A549 (cell line): ENCODE results near the gene BCL2L11. TPM values are rescaled to one million over a fixed set of nuclear protein-coding genes. Genes with fewer than 3 reads are reported as not detected.

Source experiments
- ATAC-seq, 2 experiments: fragments of 200-7000 bp in 1 of 2; fragments of >200 bp in 1 of 2; cut with Nextera tagmentation in 1 of 2; cut with Tn5 transposase in 1 of 2; 3 replicates each; pipeline versions ENCODE4 v1.8.0 to v1.9.1; 2018 to 2020; ENCODE audit warnings: mild to moderate bottlenecking in 1 of 2, moderate library complexity in 1 of 2
- CTCF ChIA-PET: fragments of 300-600 bp; sonication (Branson Sonifier 250); formaldehyde crosslinking; extraction: SDS; loops from one replicate; lab custom pipeline; 2021; ENCODE audit warnings: antibody characterized with exemption, inconsistent platforms; lab: Yijun Ruan, JAX
- POLR2A ChIA-PET: fragments of 350-600 bp; formaldehyde crosslinking; extraction: SDS; loops from one replicate; lab custom pipeline; 2021; ENCODE audit warnings: antibody characterized with exemption, inconsistent platforms; lab: Yijun Ruan, JAX
- DNase-seq, 2 experiments: peaks; one replicate each; pipeline versions ENCODE4 v3.0.0 to v3.0.0-alpha.2; 2011 to 2016; ENCODE audit warnings: low read depth in 1 of 2, low spot score in 1 of 2
- FAIRE-seq: peaks from 2 replicates; lab custom pipeline; 2011; peaks lifted over from hg19 to GRCh38; lab: Jason Lieb, UNC
- H3K27ac ChIP-seq, 2 experiments: fragments of >200 bp; sonication (Bioruptor Twin); formaldehyde crosslinking; 3 replicates each; pipeline ENCODE4 v1.5.1; 2016 to 2017
- H3K4me1 ChIP-seq: fragments of >200 bp; sonication (Bioruptor Twin); formaldehyde crosslinking; 3 replicates; pipeline ENCODE4 v1.6.1; 2016
- H3K4me2 ChIP-seq: fragments of >200 bp; sonication (Bioruptor Twin); formaldehyde crosslinking; 3 replicates; pipeline ENCODE4 v1.6.1; 2016
- H3K4me3 ChIP-seq: fragments of >200 bp; sonication (Bioruptor Twin); formaldehyde crosslinking; 3 replicates; pipeline ENCODE4 v1.5.1; 2016
- H3K9me3 ChIP-seq: fragments of >200 bp; sonication (Bioruptor Twin); formaldehyde crosslinking; 3 replicates; pipeline ENCODE4 v1.6.1; 2016
- BHLHE40 ChIP-seq: IDR thresholded peaks from 2 replicates; pipeline ENCODE4 v1.6.1; 2012; ENCODE audit warnings: low read depth, low read length, inconsistent platforms
- CBX2 ChIP-seq: fragments of 200-600 bp; sonication (generic); IDR thresholded peaks from 2 replicates; pipeline ENCODE4 v1.6.1; 2016; ENCODE audit warnings: low read depth, mild to moderate bottlenecking, borderline replicate concordance
- EP300 ChIP-seq, 2 experiments: fragments of >200 bp; sonication (Bioruptor Twin); formaldehyde crosslinking; IDR thresholded peaks; 2 replicates in 1 of 2; 3 replicates in 1 of 2; pipeline ENCODE4 v1.6.1; 2016 to 2017
- FOXS1 ChIP-seq: fragments of 250-450 bp; sonication (Bioruptor Pico); IDR thresholded peaks from 2 replicates; pipeline ENCODE4 v1.5.0; 2020; ENCODE audit warnings: mild to moderate bottlenecking, moderate library complexity
- JUNB ChIP-seq: fragments of >200 bp; sonication (Bioruptor Twin); formaldehyde crosslinking; IDR thresholded peaks from 2 replicates; pipeline ENCODE4 v1.6.1; 2016
- KDM5A ChIP-seq: fragments of 200-600 bp; sonication (generic); IDR thresholded peaks from 2 replicates; pipeline ENCODE4 v1.6.1; 2016; ENCODE audit warnings: antibody characterized with exemption, mild to moderate bottlenecking
- MAFK ChIP-seq: fragments of 450-650 bp; IDR thresholded peaks from 2 replicates; pipeline ENCODE4 v1.6.1; 2014; ENCODE audit not compliant: partially characterized antibody
- NPAS2 ChIP-seq: fragments of 250-450 bp; sonication (Bioruptor Pico); IDR thresholded peaks from 2 replicates; pipeline ENCODE4 v1.8.0; 2022; ENCODE audit warnings: mild to moderate bottlenecking, moderate library complexity, borderline replicate concordance
- PHF8 ChIP-seq: fragments of 200-600 bp; sonication (generic); IDR thresholded peaks from 2 replicates; pipeline ENCODE4 v1.6.1; 2016; ENCODE audit warnings: low read depth, mild to moderate bottlenecking, antibody characterized with exemption, moderate library complexity, borderline replicate concordance
- RAD21 ChIP-seq, 2 experiments: fragments of >200 bp in 1 of 2; sonication (Bioruptor Twin) in 1 of 2; formaldehyde crosslinking in 1 of 2; IDR thresholded peaks in 1 of 2; conservative IDR thresholded peaks in 1 of 2; 2 replicates in 1 of 2; 3 replicates in 1 of 2; pipeline ENCODE4 v1.6.1; 2012 to 2018; ENCODE audit warnings: inconsistent platforms in 1 of 2
- RNF2 ChIP-seq: fragments of 200-600 bp; sonication (generic); IDR thresholded peaks from 2 replicates; pipeline ENCODE4 v1.6.1; 2016; ENCODE audit warnings: low read depth, mild to moderate bottlenecking, antibody characterized with exemption, moderate library complexity, borderline replicate concordance
- SMC3 ChIP-seq: fragments of >200 bp; sonication (Bioruptor Twin); formaldehyde crosslinking; IDR thresholded peaks from 3 replicates; pipeline ENCODE4 v1.6.1; 2018; ENCODE audit warnings: inconsistent platforms
- TFCP2L1 ChIP-seq: fragments of 250-450 bp; sonication (Bioruptor Pico); IDR thresholded peaks from 2 replicates; pipeline ENCODE4 v1.5.0; 2021; ENCODE audit warnings: mild to moderate bottlenecking
- WGBS: methylation state at CpG from one replicate; pipeline ENCODE4 v1.1.6; 2017; ENCODE audit errors: missing lambda C conversion rate; 5-methylcytosine and 5-hydroxymethylcytosine counted together
- polyA plus RNA-seq, 4 experiments: library from polyadenylated mRNA; depleted of rRNA in 3 of 4; stranded (reverse); fragments of >200 nt; fragmentation: RNase III in 1 of 4; extraction: RNeasy Plus Mini Kit Qiagen cat#74134 plus additional on column Dnase treatment in 1 of 4; gene quantifications; 2 replicates in 3 of 4; 3 replicates in 1 of 4; pipeline ENCODE4 v1.2.3, GENCODE V29; 2011 to 2017
- TF ChIP-seq, protein P1 (sequence below): fragments of 250-450 bp; sonication (Bioruptor Pico); IDR thresholded peaks from 2 replicates; pipeline ENCODE4 v1.5.0; 2021; ENCODE audit warnings: mild to moderate bottlenecking, moderate library complexity, borderline replicate concordance
- TF ChIP-seq, protein P2 (sequence below): IDR thresholded peaks from 2 replicates; pipeline ENCODE4 v1.6.1; 2012
- TF ChIP-seq, protein P3 (sequence below): fragments of >200 bp; sonication (Bioruptor Twin); formaldehyde crosslinking; IDR thresholded peaks from 3 replicates; pipeline ENCODE4 v1.6.1; 2016
- TF ChIP-seq, protein P4 (sequence below): fragments of 150-350 bp; IDR thresholded peaks from 2 replicates; pipeline ENCODE4 v1.6.1; 2014; ENCODE audit warnings: low read depth, mild to moderate bottlenecking, low read length
- TF ChIP-seq, protein P5 (sequence below): IDR thresholded peaks from 2 replicates; pipeline ENCODE4 v1.6.1; 2012
- TF ChIP-seq, protein P6 (sequence below): fragments of 250-450 bp; sonication (Bioruptor Pico); IDR thresholded peaks from 2 replicates; pipeline ENCODE4 v1.5.0; 2020; ENCODE audit warnings: low read depth, mild to moderate bottlenecking, moderate library complexity

Gene BCL2L11
- polyA plus RNA-seq, 2 of the 4 experiments (the other 2 are of a cell fraction), result 7.4 to 14.5 TPM

DNA sequence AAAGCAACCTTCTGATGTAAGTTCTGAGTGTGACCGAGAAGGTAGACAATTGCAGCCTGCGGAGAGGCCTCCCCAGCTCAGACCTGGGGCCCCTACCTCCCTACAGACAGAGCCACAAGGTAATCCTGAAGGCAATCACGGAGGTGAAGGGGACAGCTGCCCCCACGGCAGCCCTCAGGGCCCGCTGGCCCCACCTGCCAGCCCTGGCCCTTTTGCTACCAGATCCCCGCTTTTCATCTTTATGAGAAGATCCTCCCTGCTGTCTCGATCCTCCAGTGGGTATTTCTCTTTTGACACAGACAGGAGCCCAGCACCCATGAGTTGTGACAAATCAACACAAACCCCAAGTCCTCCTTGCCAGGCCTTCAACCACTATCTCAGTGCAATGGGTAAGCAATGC is 3.0 kb downstream of the BCL2L11 start:
- POLR2A ChIA-PET, result no interaction called here
- TF ChIP-seq PHF8 (no peak), BHLHE40 (no peak), MAFK (no peak), SMC3 (no peak), KDM5A (no peak), RNF2 (no peak), NPAS2 (CRISPR knock-in tag) (no peak), TFCP2L1 (CRISPR knock-in tag) (no peak), JUNB (no peak), RAD21 (conservative IDR thresholded peaks at IDR 0.05 in 1 of 2, IDR thresholded peaks at IDR 0.05 in 1 of 2) (no peak)
- TF ChIP-seq, protein P1, sequence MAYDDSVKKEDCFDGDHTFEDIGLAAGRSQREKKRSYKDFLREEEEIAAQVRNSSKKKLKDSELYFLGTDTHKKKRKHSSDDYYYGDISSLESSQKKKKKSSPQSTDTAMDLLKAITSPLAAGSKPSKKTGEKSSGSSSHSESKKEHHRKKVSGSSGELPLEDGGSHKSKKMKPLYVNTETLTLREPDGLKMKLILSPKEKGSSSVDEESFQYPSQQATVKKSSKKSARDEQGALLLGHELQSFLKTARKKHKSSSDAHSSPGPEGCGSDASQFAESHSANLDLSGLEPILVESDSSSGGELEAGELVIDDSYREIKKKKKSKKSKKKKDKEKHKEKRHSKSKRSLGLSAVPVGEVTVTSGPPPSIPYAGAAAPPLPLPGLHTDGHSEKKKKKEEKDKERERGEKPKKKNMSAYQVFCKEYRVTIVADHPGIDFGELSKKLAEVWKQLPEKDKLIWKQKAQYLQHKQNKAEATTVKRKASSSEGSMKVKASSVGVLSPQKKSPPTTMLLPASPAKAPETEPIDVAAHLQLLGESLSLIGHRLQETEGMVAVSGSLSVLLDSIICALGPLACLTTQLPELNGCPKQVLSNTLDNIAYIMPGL (CRISPR knock-in tag), result no peak
- TF ChIP-seq, protein P2, sequence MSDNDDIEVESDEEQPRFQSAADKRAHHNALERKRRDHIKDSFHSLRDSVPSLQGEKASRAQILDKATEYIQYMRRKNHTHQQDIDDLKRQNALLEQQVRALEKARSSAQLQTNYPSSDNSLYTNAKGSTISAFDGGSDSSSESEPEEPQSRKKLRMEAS, result no peak
- TF ChIP-seq, protein P3, sequence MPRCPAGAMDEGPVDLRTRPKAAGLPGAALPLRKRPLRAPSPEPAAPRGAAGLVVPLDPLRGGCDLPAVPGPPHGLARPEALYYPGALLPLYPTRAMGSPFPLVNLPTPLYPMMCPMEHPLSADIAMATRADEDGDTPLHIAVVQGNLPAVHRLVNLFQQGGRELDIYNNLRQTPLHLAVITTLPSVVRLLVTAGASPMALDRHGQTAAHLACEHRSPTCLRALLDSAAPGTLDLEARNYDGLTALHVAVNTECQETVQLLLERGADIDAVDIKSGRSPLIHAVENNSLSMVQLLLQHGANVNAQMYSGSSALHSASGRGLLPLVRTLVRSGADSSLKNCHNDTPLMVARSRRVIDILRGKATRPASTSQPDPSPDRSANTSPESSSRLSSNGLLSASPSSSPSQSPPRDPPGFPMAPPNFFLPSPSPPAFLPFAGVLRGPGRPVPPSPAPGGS, result no peak
- TF ChIP-seq, protein P4, sequence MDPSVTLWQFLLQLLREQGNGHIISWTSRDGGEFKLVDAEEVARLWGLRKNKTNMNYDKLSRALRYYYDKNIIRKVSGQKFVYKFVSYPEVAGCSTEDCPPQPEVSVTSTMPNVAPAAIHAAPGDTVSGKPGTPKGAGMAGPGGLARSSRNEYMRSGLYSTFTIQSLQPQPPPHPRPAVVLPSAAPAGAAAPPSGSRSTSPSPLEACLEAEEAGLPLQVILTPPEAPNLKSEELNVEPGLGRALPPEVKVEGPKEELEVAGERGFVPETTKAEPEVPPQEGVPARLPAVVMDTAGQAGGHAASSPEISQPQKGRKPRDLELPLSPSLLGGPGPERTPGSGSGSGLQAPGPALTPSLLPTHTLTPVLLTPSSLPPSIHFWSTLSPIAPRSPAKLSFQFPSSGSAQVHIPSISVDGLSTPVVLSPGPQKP, result no peak
- TF ChIP-seq, all 56 proteins: peak for 0
- H3K4me2 ChIP-seq, result peak overlapping the region; percentile 96
- CTCF ChIA-PET, result interaction anchor here (0.8 kb wide), 1 partner anchor 8 kb away, joined by 4 read pairs; no protein-coding TSS in a partner anchor
- H3K27ac ChIP-seq, result no peak overlapping the region
- no peak for FAIRE-seq
- peaks cover 16% of the 10 kb centered on the region for H3K4me1 ChIP-seq
- no peaks in the 10 kb centered on the region for H3K9me3 ChIP-seq
- 88% methylated on average over 7 of the region's 7 CpGs for WGBS
- H3K4me3 ChIP-seq, result peak overlapping the region; percentile 78
- no peak for DNase-seq
- ATAC-seq, result no peak

DNA sequence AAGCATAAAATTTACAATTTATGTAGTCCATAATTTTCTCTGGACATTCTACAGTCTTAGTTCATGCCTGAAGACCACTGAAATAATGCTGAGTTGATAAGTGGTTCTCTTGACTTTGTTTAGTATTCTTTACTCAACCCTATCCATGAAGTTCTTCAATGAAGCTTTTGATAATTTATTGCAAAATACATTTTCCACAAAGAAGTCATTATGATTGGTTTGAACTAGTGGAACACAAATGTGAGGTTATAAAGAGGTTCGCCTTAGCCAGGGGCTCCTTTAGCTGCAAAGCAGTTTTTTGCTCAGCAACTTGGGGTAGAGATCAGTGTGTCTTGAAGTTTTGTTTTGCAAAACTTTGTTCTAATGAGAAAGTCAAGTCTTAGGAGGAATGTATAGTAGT is 5.9 kb downstream of the BCL2L11 start:
- Histone ChIP-seq H3K27ac (no peak overlapping the region), H3K4me3 (no peak overlapping the region), H3K4me2 (no peak overlapping the region), H3K4me1 (peaks cover 11% of the 10 kb centered on the region), H3K9me3 (no peaks in the 10 kb centered on the region)
- ChIA-PET POLR2A (no interaction called here), CTCF (interaction anchor here (0.9 to 2.1 kb wide), 3 partner anchors 9 to 572 kb away, joined by 3 to 9 read pairs (median 4); no protein-coding TSS in a partner anchor)
- DNase-seq, result no peak
- no peak for FAIRE-seq
- no peak for ATAC-seq
- 88% methylated on average over 1 of the region's 1 CpG for WGBS
- no peak for TF ChIP-seq CBX2
- TF ChIP-seq, protein P5, sequence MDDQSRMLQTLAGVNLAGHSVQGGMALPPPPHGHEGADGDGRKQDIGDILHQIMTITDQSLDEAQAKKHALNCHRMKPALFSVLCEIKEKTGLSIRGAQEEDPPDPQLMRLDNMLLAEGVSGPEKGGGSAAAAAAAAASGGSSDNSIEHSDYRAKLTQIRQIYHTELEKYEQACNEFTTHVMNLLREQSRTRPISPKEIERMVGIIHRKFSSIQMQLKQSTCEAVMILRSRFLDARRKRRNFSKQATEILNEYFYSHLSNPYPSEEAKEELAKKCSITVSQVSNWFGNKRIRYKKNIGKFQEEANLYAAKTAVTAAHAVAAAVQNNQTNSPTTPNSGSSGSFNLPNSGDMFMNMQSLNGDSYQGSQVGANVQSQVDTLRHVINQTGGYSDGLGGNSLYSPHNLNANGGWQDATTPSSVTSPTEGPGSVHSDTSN, result no peak

DNA sequence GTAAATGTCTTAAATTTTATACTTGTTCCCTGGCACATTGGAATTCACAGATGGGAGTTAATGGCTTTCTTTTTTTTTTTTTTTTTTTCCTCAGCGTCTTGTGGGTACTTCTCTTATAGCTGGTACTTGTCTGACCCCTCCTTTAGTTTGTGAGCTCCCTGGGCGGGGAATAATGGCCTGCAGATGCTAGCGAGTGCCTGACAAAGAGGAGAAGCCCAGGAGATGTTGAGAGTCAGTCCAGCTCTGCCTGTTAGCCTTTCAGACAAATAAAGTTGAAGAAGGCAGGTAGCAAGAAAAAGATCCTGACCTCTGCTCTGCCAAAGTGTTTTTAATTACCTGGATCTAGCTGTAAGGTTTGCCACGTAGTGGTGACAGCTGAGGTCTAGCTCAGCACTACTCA is 6.6 kb downstream of the BCL2L11 start:
- DNase-seq, result no peak
- H3K4me1 ChIP-seq, result peaks cover 11% of the 10 kb centered on the region
- no peak for FAIRE-seq
- ATAC-seq, result no peak
- CTCF ChIA-PET, result interaction anchor here (1.4 kb wide), 1 partner anchor 10 kb away, joined by 3 read pairs; no protein-coding TSS in a partner anchor
- H3K4me2 ChIP-seq, result no peak overlapping the region
- WGBS, result 82% methylated on average over 4 of the region's 4 CpGs
- no peak overlapping the region for H3K4me3 ChIP-seq
- no peaks in the 10 kb centered on the region for H3K9me3 ChIP-seq
- TF ChIP-seq, protein P3, result no peak
- TF ChIP-seq, protein P6, sequence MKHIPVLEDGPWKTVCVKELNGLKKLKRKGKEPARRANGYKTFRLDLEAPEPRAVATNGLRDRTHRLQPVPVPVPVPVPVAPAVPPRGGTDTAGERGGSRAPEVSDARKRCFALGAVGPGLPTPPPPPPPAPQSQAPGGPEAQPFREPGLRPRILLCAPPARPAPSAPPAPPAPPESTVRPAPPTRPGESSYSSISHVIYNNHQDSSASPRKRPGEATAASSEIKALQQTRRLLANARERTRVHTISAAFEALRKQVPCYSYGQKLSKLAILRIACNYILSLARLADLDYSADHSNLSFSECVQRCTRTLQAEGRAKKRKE (CRISPR knock-in tag), result no peak
- TF ChIP-seq SMC3, result no peak
- TF ChIP-seq EP300 (IDR thresholded peaks at IDR 0.05), result no peak
- no peak for TF ChIP-seq FOXS1
- TF ChIP-seq, all 56 proteins: peak for 0
- POLR2A ChIA-PET, result no interaction called here
- no peak overlapping the region for H3K27ac ChIP-seq
